NCI-H128 (cell line): ENCODE data around the gene ACOT7.

Source experiments
- DNase-seq: peaks from one replicate; lab custom pipeline; 2025; ENCODE audit not compliant: unreplicated experiment; lab: John Stamatoyannopoulos, UW

The ACOT7 gene

GRCh38 chr1:6348511-6349191, 44.9 kb downstream of the ACOT7 start:
- no peak for DNase-seq

GRCh38 chr1:6347641-6348487, 45.7 kb downstream of the ACOT7 start:
- peak; percentile 27 for DNase-seq

- no peak for DNase-seq
Observed at GRCh38 chr1:6345460-6345859, 48.1 kb downstream of the ACOT7 start.

GRCh38 chr1:6345009-6345408, 48.6 kb downstream of the ACOT7 start:
- no peak for DNase-seq

DNA sequence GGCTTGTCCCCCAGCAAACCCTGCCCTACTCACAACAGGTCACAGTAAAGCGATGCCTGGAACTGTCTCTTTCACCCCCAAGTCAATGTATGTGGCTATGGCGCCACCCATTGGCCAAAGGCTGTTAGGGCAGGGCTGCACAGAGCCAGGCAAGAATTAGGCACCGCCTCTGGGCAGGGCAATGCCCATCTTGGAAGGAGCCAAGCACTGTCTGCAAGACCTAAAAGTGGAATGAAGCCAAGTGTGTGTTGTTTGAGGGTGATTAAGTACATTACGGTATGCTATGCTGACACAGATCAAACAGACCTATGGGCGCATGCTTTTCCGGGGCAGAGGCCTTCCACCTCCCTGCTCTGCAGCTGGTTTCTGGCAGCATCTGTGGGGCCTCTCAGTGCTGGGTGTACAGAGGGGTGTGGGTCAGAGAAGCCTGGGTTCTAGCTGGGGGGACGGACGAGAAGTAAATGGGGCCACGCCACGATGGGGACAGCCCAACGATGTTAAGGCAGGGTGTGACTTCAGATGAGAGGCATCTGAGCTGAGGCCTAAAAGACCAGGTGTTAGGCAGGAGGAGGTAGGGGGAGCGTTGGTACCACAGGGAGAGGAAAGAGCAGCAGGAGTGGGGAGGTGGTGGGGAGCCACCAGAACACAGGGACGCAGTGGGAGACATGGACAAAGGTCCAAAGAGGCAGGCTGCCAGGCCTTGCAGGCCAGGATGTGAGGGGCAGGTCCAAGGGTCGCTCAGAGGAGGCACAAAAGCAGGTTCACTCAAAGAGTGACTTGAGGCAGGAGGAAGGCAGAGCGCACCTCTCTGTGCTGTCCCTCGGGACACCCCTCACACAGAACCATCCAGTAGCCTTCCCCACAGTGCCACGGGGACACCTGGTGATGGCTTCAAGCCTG, 49.8 kb downstream of the ACOT7 start:
- DNase-seq: peak; percentile 90

DNA sequence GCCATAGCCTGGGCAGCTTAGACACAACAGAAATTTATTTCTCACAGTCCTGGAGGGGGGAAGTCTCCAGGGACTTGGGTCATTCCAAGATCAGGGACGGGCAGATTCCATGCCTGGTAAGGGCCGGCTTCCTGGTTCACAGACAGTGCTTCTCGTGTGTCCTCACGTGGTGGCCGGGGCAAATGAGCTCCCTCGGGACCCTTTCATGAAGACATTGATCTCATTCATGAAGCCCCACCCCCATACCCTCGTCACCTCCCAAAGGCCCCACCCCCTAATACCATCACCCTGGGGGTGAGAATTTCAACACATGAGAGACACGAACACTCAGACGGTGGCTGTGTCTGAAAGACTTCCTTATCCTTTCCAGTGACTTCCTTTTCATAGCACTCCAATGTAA, 51.5 kb downstream of the ACOT7 start:
- no peak for DNase-seq

- no peak for DNase-seq
Observed at GRCh38 chr1:6338695-6339094, 54.9 kb downstream of the ACOT7 start.

DNA sequence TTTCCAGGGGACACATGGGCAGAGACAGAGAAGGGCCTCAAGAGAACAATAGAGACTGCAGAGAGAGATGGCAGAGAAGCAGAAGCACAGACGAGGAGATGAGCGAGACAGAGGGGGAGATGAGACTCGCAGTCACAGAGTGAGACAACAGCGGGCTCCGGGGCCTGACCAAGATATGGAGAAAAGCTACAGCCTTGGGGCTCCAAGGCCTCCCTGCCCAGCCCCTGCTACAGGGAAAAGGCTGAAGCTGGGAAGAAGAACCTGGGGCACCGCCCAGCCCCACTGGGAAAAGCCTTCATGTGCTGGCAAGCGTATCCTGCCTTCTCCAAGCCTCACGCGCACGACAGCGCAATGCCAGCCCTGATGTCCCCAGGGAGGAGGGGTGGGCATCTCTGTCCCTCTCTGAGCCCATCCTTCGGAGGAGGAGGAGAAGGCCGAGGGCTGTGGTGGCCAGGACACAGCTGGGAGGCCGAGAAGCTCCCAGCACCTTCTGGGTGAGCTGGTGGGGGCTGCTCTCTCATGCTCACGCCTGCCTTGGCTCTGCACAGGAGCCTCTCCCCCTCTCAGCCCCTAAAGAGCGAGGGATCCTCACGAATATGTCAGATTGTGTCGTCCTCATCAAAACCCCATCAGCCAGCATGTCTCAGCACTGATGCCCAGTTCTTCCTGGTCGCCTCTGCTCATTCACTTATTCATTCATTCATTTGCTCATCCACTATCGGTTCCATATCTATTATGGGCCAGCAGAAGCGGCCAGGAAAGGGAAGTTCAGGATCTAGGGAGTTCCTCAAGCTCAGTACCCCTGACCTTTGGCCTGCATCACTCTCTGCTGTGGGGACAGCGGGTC, 56.6 kb downstream of the ACOT7 start:
- DNase-seq: no peak

DNA sequence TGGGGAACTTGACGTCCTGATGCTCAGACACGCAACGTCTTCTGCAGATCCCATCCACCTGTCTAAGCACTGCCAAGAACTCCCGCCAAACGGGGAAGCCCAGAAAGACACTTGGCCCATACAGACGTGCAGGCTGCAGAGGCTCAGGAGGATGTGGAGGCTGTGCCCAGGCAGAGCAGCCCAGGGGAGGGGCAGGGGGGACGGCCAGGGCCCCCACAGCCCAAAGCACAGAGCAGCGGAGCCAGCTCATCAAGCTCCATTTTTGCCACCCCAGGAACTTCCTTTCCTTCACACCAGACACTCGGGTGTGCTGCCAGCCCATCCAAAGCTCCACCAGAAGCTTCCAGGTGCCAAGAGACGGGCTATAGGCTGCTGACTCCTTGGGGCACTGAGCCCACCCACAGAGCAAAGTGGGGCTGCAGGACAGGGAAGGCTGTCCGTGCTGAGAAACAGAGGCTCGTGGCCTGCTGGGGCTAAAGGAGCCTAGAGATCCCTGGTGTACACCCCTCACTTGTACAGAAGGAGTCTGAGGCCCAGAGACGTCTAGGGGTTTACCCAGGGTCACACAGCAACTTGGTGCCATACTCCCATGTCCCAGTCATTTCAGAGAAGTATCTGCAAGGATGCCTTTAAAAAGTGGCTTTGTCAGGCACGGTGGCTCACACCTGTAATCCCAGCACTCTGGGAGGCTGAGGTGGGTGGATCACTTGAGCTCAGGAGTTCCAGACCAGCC, 59.1 kb downstream of the ACOT7 start:
- DNase-seq: no peak

- DNase-seq: no peak
Observed at GRCh38 chr1:6332821-6333220, 60.7 kb downstream of the ACOT7 start.

DNA sequence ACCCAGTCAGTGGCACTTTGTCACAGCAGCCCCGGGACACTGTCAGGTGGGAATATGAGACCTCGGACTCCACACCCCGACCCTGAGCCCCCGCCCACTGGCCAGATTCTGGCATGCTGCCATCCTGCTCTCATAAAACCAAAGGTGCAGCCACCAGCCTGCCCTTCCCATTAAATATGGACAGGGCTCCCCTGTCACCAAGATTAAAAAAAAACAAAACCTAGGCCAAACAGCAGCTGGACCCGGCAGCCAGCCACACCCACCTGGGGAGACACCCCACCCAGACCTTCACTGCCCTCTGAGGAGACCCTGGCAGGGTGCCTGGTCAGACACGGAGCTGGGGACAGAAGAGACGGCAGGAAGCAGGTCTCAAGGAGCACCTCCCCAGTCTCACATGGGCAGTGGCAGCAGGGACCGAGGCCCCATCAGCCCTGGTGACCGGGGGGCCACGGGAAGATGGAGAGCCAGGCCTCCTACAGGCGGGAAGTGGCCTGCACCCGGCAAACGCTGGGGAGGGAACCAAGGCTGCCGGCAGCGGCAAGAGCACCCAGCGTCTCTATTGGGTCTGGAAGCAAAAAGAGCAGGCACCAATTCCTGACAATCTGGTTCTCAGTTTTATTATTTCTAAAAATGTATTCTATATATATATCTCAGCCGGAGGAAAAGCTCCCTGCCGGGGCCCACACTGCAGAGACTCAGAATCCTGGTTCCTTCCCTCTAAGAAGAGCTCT, 61.9 kb downstream of the ACOT7 start:
- no peak for DNase-seq

DNA sequence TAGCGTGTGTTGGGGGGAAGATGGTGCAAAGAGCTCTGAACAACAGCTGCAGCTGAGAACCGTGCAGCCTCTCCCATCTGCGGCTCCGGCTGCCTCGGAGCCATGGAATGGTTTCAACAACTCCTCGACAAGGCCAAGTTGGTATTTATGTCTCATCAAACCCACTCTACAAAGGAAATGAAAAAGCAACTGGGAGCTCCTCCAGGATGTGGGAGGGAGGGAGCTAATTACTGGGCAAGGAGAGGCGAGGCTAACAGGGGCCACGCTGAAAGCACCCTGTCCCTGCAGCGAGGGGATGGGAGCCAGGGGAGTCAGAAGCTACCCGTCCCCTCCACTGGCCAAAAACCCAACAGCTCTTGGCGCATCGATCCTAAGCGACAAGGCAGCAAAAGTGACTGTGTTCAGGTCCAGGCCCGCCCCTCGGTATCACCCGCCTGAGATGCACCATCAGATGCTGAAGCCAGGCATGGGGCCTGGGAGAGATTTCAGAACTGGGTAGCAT, 63.1 kb downstream of the ACOT7 start:
- DNase-seq: no peak

- DNase-seq: no peak
Observed at GRCh38 chr1:6329851-6330250, 63.7 kb downstream of the ACOT7 start.

- DNase-seq: no peak
Observed at GRCh38 chr1:6329396-6329795, 64.2 kb downstream of the ACOT7 start.

DNA sequence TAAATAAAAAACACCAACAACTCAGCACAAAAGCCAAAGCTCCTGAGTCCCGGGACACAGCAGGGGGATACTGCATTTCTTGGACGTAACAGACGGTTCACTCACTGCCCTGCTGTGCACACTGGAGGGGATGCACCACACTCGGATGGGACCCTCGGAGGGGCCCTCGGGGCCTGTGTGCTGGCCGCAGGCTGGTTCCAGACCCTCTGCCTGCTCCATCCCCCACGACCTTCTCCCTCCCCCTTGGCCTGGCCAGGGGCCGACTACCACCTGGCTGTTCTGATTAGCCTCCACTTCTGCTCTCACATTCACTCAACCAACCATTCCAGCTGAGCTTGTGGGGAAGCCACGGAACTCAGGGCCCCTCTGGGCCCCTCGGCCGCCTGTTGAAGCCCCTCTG, 64.9 kb downstream of the ACOT7 start:
- DNase-seq: no peak

- DNase-seq: no peak
Observed at GRCh38 chr1:6328091-6328490, 65.5 kb downstream of the ACOT7 start.

- DNase-seq: no peak
Observed at GRCh38 chr1:6325482-6325881, 68.1 kb downstream of the ACOT7 start.

DNA sequence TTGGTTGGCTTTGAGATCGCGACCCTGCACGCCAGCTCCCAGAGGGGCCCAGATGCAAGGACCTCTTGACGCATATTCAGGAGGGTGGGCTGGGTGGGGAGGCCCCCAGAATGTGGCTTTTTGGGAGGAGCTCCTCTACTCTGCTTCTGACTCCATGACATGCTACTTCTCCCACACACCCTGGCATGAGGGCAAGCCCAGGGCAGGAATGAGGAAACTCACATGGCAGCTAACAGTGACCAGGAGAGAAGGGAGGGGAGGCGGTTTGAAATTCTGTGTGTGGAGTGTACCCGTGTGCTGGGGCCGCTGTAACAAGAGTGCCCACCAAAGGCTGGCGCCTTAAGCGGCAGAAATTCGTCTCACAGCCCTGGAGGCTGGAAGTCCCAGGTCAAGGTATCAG, 71.4 kb downstream of the ACOT7 start:
- DNase-seq: no peak

GRCh38 chr1:6321205-6321604, 72.4 kb downstream of the ACOT7 start:
- DNase-seq: no peak
